Stimulated activated naive CD8-positive, alpha-beta T cell treated with anti-CD3 and anti-CD28 coated beads, Interleukin-15, amount 100 ng/mL, for 72 hours (primary cell): ENCODE measurements around the gene CXCL16.
A peak's percentile ranks its signal among the peaks of the same experiment; 100 is the strongest.

Source experiments
- ATAC-seq: fragments of 150-1000 bp; cut with Tn5 transposase; 2 replicates; pipeline ENCODE4 v1.10.0; 2021; ENCODE audit warnings: mild to moderate bottlenecking, moderate library complexity
- DNase-seq, 2 donors: peaks; one replicate each; pipeline ENCODE4 v3.0.0; 2021 to 2022
- H3K27ac Mint-ChIP-seq, 2 donors: one replicate each; pipeline ENCODE4 v1.8.0; 2022; ENCODE audit warnings: mild to moderate bottlenecking in 2 of 2, mixed read lengths in 2 of 2, moderate library complexity in 2 of 2
- H3K27me3 Mint-ChIP-seq: one replicate; pipeline ENCODE4 v1.8.0; 2022; ENCODE audit warnings: mixed read lengths
- H3K4me1 Mint-ChIP-seq: one replicate; pipeline ENCODE4 v1.8.0; 2022; ENCODE audit warnings: mild to moderate bottlenecking, mixed read lengths
- H3K4me3 Mint-ChIP-seq, 2 donors: one replicate each; pipeline ENCODE4 v1.8.0; 2022; ENCODE audit warnings: mild to moderate bottlenecking in 2 of 2, mixed read lengths in 2 of 2, moderate library complexity in 1 of 2
- H3K9me3 Mint-ChIP-seq, 2 donors: one replicate each; pipeline ENCODE4 v1.8.0; 2022; ENCODE audit warnings: mixed read lengths in 2 of 2

Gene CXCL16

GRCh38 chr17:4739122-4740024, at the start of gene CXCL16, which contains the start of gene ZMYND15:
Gene CXCL16 (minus strand): TSS chr17:4739928. CDS start chr17:4739339, 589 bp downstream.
Gene ZMYND15 (plus strand): TSS chr17:4739833. CDS start chr17:4740549, 716 bp downstream.
- H3K4me1 Mint-ChIP-seq: peaks cover 28% of the 10 kb centered on the region
- ATAC-seq (peak; percentile 67), DNase-seq (peak; percentile 46 to 48)
- peak within 1 kb of the TSS; percentile 64 to 78 for H3K27ac Mint-ChIP-seq
- no peaks in the 10 kb centered on the region for H3K9me3 Mint-ChIP-seq
- peaks cover 51% of the 10 kb centered on the region for H3K27me3 Mint-ChIP-seq
- H3K4me3 Mint-ChIP-seq: peak within 1 kb of the TSS; percentile 86 to 88

GRCh38 chr17:4788807-4789700, 49.3 kb upstream of the CXCL16 start, which contains the start of gene GLTPD2:
Gene GLTPD2 (plus strand): TSS chr17:4788964. CDS start chr17:4789012, 48 bp downstream.
- no peaks in the 10 kb centered on the region for H3K9me3 Mint-ChIP-seq
- peak within 1 kb of the TSS; percentile 89 to 93 for H3K4me3 Mint-ChIP-seq
- H3K27me3 Mint-ChIP-seq: peaks cover 58% of the 10 kb centered on the region
- ATAC-seq (no peak), DNase-seq (no peak)
- peak within 1 kb of the TSS; percentile 12 to 81 for H3K27ac Mint-ChIP-seq
- H3K4me1 Mint-ChIP-seq: peaks cover 47% of the 10 kb centered on the region

GRCh38 chr17:4788159-4788806, 48.6 kb upstream of the CXCL16 start:
- H3K27me3 Mint-ChIP-seq: peaks cover 66% of the 10 kb centered on the region
- peak overlapping the region in 1 of 2 donors; percentile 89 for H3K4me3 Mint-ChIP-seq
- no peak for ATAC-seq
- no peak for DNase-seq
- H3K4me1 Mint-ChIP-seq: peaks cover 47% of the 10 kb centered on the region
- no peaks in the 10 kb centered on the region for H3K9me3 Mint-ChIP-seq
- H3K27ac Mint-ChIP-seq: no peak overlapping the region

- ATAC-seq (no peak), DNase-seq (no peak)
- no peak overlapping the region for H3K27ac Mint-ChIP-seq
- H3K9me3 Mint-ChIP-seq: no peaks in the 10 kb centered on the region
- H3K4me1 Mint-ChIP-seq: peaks cover 53% of the 10 kb centered on the region
- H3K27me3 Mint-ChIP-seq: peaks cover 77% of the 10 kb centered on the region
- H3K4me3 Mint-ChIP-seq: peak overlapping the region; percentile 58 to 75
Observed at GRCh38 chr17:4786516-4786915, 46.8 kb upstream of the CXCL16 start.

GRCh38 chr17:4786106-4786511, 46.4 kb upstream of the CXCL16 start, which contains the start of gene VMO1:
Gene VMO1 (minus strand): TSS chr17:4786364. CDS start chr17:4786352, 12 bp downstream.
- ATAC-seq (no peak), DNase-seq (peak in 1 of 2 donors; percentile 5)
- Mint-ChIP-seq H3K9me3 (no peaks in the 10 kb centered on the region), H3K4me3 (peak within 1 kb of the TSS; percentile 58 to 75), H3K27ac (no peak within 1 kb of the TSS), H3K4me1 (peaks cover 51% of the 10 kb centered on the region), H3K27me3 (peaks cover 77% of the 10 kb centered on the region)

GRCh38 chr17:4785311-4786105, 45.8 kb upstream of the CXCL16 start:
- ATAC-seq: no peak
- no peaks in the 10 kb centered on the region for H3K9me3 Mint-ChIP-seq
- peak overlapping the region; percentile 58 to 75 for H3K4me3 Mint-ChIP-seq
- peak in 1 of 2 donors; percentile 21 for DNase-seq
- H3K27me3 Mint-ChIP-seq: peaks cover 81% of the 10 kb centered on the region
- peaks cover 45% of the 10 kb centered on the region for H3K4me1 Mint-ChIP-seq
- H3K27ac Mint-ChIP-seq: no peak overlapping the region

- H3K27me3 Mint-ChIP-seq: peaks cover 81% of the 10 kb centered on the region
- no peak overlapping the region for H3K27ac Mint-ChIP-seq
- H3K4me1 Mint-ChIP-seq: peaks cover 25% of the 10 kb centered on the region
- no peak overlapping the region for H3K4me3 Mint-ChIP-seq
- DNase-seq (no peak), ATAC-seq (peak; percentile 67)
- H3K9me3 Mint-ChIP-seq: no peaks in the 10 kb centered on the region
Observed at GRCh38 chr17:4782652-4783051, 42.9 kb upstream of the CXCL16 start.

- no peak overlapping the region for H3K27ac Mint-ChIP-seq
- H3K4me3 Mint-ChIP-seq: no peak overlapping the region
- no peaks in the 10 kb centered on the region for H3K9me3 Mint-ChIP-seq
- DNase-seq: no peak
- peaks cover 10% of the 10 kb centered on the region for H3K4me1 Mint-ChIP-seq
- H3K27me3 Mint-ChIP-seq: peaks cover 58% of the 10 kb centered on the region
- no peak for ATAC-seq
Observed at GRCh38 chr17:4780325-4780955, 40.7 kb upstream of the CXCL16 start.

GRCh38 chr17:4777969-4778760, 38.4 kb upstream of the CXCL16 start:
- H3K4me3 Mint-ChIP-seq: no peak overlapping the region
- peaks cover 37% of the 10 kb centered on the region for H3K27me3 Mint-ChIP-seq
- H3K27ac Mint-ChIP-seq: peak overlapping the region in 1 of 2 donors; percentile 88
- DNase-seq (no peak), ATAC-seq (no peak)
- peaks cover 7% of the 10 kb centered on the region for H3K4me1 Mint-ChIP-seq
- H3K9me3 Mint-ChIP-seq: no peaks in the 10 kb centered on the region

GRCh38 chr17:4772235-4772613, 32.5 kb upstream of the CXCL16 start:
- H3K27ac Mint-ChIP-seq: no peak overlapping the region
- H3K9me3 Mint-ChIP-seq: no peaks in the 10 kb centered on the region
- H3K27me3 Mint-ChIP-seq: peaks cover 9% of the 10 kb centered on the region
- no peak for DNase-seq
- H3K4me1 Mint-ChIP-seq: peaks cover 10% of the 10 kb centered on the region
- H3K4me3 Mint-ChIP-seq: no peak overlapping the region
- no peak for ATAC-seq

- ATAC-seq: peak; percentile 78
- Mint-ChIP-seq H3K27me3 (peaks cover 9% of the 10 kb centered on the region), H3K27ac (peak within 1 kb of the TSS in 1 of 2 donors; percentile 79), H3K4me1 (peaks cover 10% of the 10 kb centered on the region), H3K4me3 (no peak within 1 kb of the TSS), H3K9me3 (no peaks in the 10 kb centered on the region)
- no peak for DNase-seq
Observed at GRCh38 chr17:4771519-4772234, 31.9 kb upstream of the CXCL16 start, which contains the start of gene TM4SF5. Gene TM4SF5 (plus strand): TSS chr17:4771886. CDS start chr17:4771923, 37 bp downstream.

- DNase-seq: no peak
- ATAC-seq: no peak
- Mint-ChIP-seq H3K27me3 (peaks cover 9% of the 10 kb centered on the region), H3K9me3 (no peaks in the 10 kb centered on the region), H3K4me1 (peaks cover 10% of the 10 kb centered on the region), H3K4me3 (no peak overlapping the region), H3K27ac (no peak overlapping the region)
Observed at GRCh38 chr17:4769628-4770027, 29.9 kb upstream of the CXCL16 start.

- no peak for DNase-seq
- no peak for ATAC-seq
- H3K27ac Mint-ChIP-seq: no peak overlapping the region
- peaks cover 9% of the 10 kb centered on the region for H3K27me3 Mint-ChIP-seq
- no peaks in the 10 kb centered on the region for H3K9me3 Mint-ChIP-seq
- H3K4me1 Mint-ChIP-seq: peaks cover 10% of the 10 kb centered on the region
- H3K4me3 Mint-ChIP-seq: no peak overlapping the region
Observed at GRCh38 chr17:4768298-4768697, 28.6 kb upstream of the CXCL16 start.
